GM23338 (cell line): ENCODE measurements around the gene HS6ST1. TPM values are rescaled to one million over a fixed set of nuclear protein-coding genes. Genes with fewer than 3 reads are reported as not detected.

ENCODE experiments used
- ATAC-seq: fragments of 200-7000 bp; cut with Tn5 transposase; 3 replicates; pipeline ENCODE4 v1.9.1; 2020
- DNase-seq: peaks from one replicate; pipeline ENCODE4 v3.0.0-alpha.2; 2015; ENCODE audit warnings: low spot score
- H2AFZ ChIP-seq: fragments of 200-600 bp; sonication (generic); 2 replicates; pipeline ENCODE4 v1.8.0; 2016; ENCODE audit warnings: antibody characterized with exemption, mild to moderate bottlenecking, moderate library complexity
- H3F3A ChIP-seq: fragments of 200-600 bp; sonication (generic); replicated peaks from 2 replicates; pipeline ENCODE4 v1.8.0; 2017; ENCODE audit warnings: antibody characterized with exemption, mixed run types, low read depth
- H3K27ac ChIP-seq: fragments of 200-600 bp; sonication (generic); 2 replicates; pipeline ENCODE4 v1.6.1; 2016; ENCODE audit warnings: low read depth
- H3K27me3 ChIP-seq: fragments of 200-600 bp; sonication (generic); 2 replicates; pipeline ENCODE4 v1.8.0; 2016; ENCODE audit warnings: mild to moderate bottlenecking, mixed run types, moderate library complexity; ENCODE audit not compliant: insufficient read depth
- H3K36me3 ChIP-seq: fragments of 200-600 bp; sonication (generic); 2 replicates; pipeline ENCODE4 v1.8.0; 2016; ENCODE audit warnings: mild to moderate bottlenecking; ENCODE audit not compliant: insufficient read depth
- H3K4me1 ChIP-seq: fragments of 200-600 bp; sonication (generic); 2 replicates; pipeline ENCODE4 v1.8.0; 2016; ENCODE audit warnings: mild to moderate bottlenecking, moderate library complexity; ENCODE audit not compliant: insufficient read depth
- H3K4me2 ChIP-seq: fragments of 200-600 bp; sonication (generic); 2 replicates; pipeline ENCODE4 v1.7.1; 2017; ENCODE audit warnings: mixed run types
- H3K4me3 ChIP-seq: fragments of 200-600 bp; sonication (generic); 2 replicates; pipeline ENCODE4 v1.6.1; 2016; ENCODE audit warnings: mixed run types
- H3K79me2 ChIP-seq: fragments of 200-600 bp; sonication (generic); replicated peaks from 2 replicates; pipeline ENCODE4 v1.8.0; 2017; ENCODE audit warnings: mild to moderate bottlenecking; ENCODE audit not compliant: insufficient read depth
- H3K9me2 ChIP-seq: fragments of 200-600 bp; sonication (generic); 2 replicates; pipeline ENCODE4 v1.8.0; 2017; ENCODE audit not compliant: insufficient read depth
- H4K20me1 ChIP-seq: fragments of 200-600 bp; sonication (generic); replicated peaks from 2 replicates; pipeline ENCODE4 v1.8.0; 2017; ENCODE audit warnings: mild to moderate bottlenecking; ENCODE audit not compliant: insufficient read depth
- H3K27ac Mint-ChIP-seq: 2 replicates; pipeline ENCODE4 v1.8.0; 2020; ENCODE audit warnings: inconsistent platforms, mild to moderate bottlenecking, moderate library complexity, mixed read lengths
- H3K27me3 Mint-ChIP-seq: 3 replicates; pipeline ENCODE4 v1.8.0; 2022; ENCODE audit warnings: low read depth, mild to moderate bottlenecking, moderate library complexity, mixed read lengths, inconsistent platforms; ENCODE audit not compliant: insufficient read depth, poor library complexity
- H3K36me3 Mint-ChIP-seq: 3 replicates; pipeline ENCODE4 v1.8.0; 2021; ENCODE audit warnings: low read depth, mild to moderate bottlenecking, inconsistent platforms, moderate library complexity, mixed read lengths
- H3K4me1 Mint-ChIP-seq: 3 replicates; pipeline ENCODE4 v1.8.0; 2020; ENCODE audit warnings: mild to moderate bottlenecking, inconsistent platforms, mixed read lengths
- H3K4me3 Mint-ChIP-seq: 3 replicates; pipeline ENCODE4 v1.8.0; 2021; ENCODE audit warnings: moderate library complexity, mild to moderate bottlenecking, inconsistent platforms, mixed read lengths
- H3K9me3 Mint-ChIP-seq: 3 replicates; pipeline ENCODE4 v1.8.0; 2020; ENCODE audit warnings: moderate library complexity, mild to moderate bottlenecking, inconsistent platforms, mixed read lengths
- EZH2 ChIP-seq: fragments of 200-600 bp; sonication (generic); IDR thresholded peaks from one replicate; pipeline ENCODE4 v1.8.0; 2017; ENCODE audit warnings: antibody characterized with exemption, mild to moderate bottlenecking, low read depth; ENCODE audit not compliant: unreplicated experiment
- JUNB ChIP-seq: IDR thresholded peaks from one replicate; pipeline ENCODE4 v1.6.1; 2016; ENCODE audit warnings: antibody characterized with exemption; ENCODE audit not compliant: unreplicated experiment
- NANOG ChIP-seq: IDR thresholded peaks from 2 replicates; pipeline ENCODE4 v1.6.1; 2016; ENCODE audit warnings: antibody characterized with exemption, borderline replicate concordance
- POLR2AphosphoS5 ChIP-seq: IDR thresholded peaks from 2 replicates; pipeline ENCODE4 v1.6.1; 2016; ENCODE audit warnings: antibody characterized with exemption, low read depth
- ZNF331 ChIP-seq: fragments of 250-450 bp; sonication (Bioruptor Pico); IDR thresholded peaks from 2 replicates; pipeline ENCODE4 v1.5.0; 2020; ENCODE audit warnings: low read depth, mild to moderate bottlenecking, moderate library complexity
- ZNF462 ChIP-seq: fragments of 250-450 bp; sonication (Bioruptor Pico); IDR thresholded peaks from 2 replicates; pipeline ENCODE4 v1.5.0; 2020; ENCODE audit warnings: mild to moderate bottlenecking, moderate library complexity
- polyA plus RNA-seq: library from polyadenylated mRNA; unstranded; fragments of >200 nt; fragmentation: Nextera tagmentation; extraction: Ambion mirVana; gene quantifications from 2 replicates; pipeline ENCODE4 v1.2.1, GENCODE V29; 2016
- total RNA-seq: library from RNA; depleted of rRNA; stranded (reverse); fragments of >200 nt; shearing (Covaris generic); gene quantifications from 2 replicates; pipeline ENCODE4 v1.2.3, GENCODE V29; 2014

The HS6ST1 gene
- total and polyA plus RNA-seq, 2 experiments from 2014 or later = 21.1 to 106 TPM

- TF ChIP-seq ZNF462 = no peak
- no peak for TF ChIP-seq ZNF331 (CRISPR knock-in tag)
- TF ChIP-seq EZH2 = no peak
- TF ChIP-seq NANOG = no peak
These were observed 56.1 kb downstream of the HS6ST1 start (continued) for GRCh38 chr2:128262315-128263253.

- H3K27ac ChIP-seq = peak overlapping the region; percentile 36
- Mint-ChIP-seq H3K36me3 (peaks cover 4% of the 10 kb centered on the region; the same call in 2 of the 3 replicates), H3K27me3 (peaks cover 26% of the 10 kb centered on the region), H3K9me3 (no peaks in the 10 kb centered on the region), H3K4me3 (no peak overlapping the region), H3K4me1 (peaks cover 17% of the 10 kb centered on the region), H3K27ac (peak overlapping the region; percentile 93)
- H3K27me3 ChIP-seq = no peaks in the 10 kb centered on the region
- no peak overlapping the region; the same call in 1 of the 2 replicates for H3K4me3 ChIP-seq
- peak overlapping the region; percentile 46; the same call in 1 of the 2 replicates for H3K4me2 ChIP-seq
- no peaks in the 10 kb centered on the region for H4K20me1 ChIP-seq
- H3K36me3 ChIP-seq = no peaks in the 10 kb centered on the region
- H3K4me1 ChIP-seq = 0 out of 2 replicates have a peak, but pooled peaks cover 4% of the 10 kb centered on the region
- DNase-seq (no peak), ATAC-seq (peak; percentile 24)
- TF ChIP-seq POLR2AphosphoS5 (peak; percentile 5; the same call in 1 of the 2 replicates), JUNB (no peak)
- H3K9me2 ChIP-seq = no peaks in the 10 kb centered on the region
- H3K79me2 ChIP-seq = no peaks in the 10 kb centered on the region
- H2AFZ ChIP-seq = peak overlapping the region; percentile 5; the same call in 1 of the 2 replicates
- 0 out of 2 replicates have a peak, but pooled peaks cover 4% of the 10 kb centered on the region for H3F3A ChIP-seq
These were observed 57.2 kb downstream of the HS6ST1 start for GRCh38 chr2:128261245-128262128.
